K562 (cell line): Measurements from ENCODE around the gene C2CD2L. TPM values are rescaled to one million over a fixed set of nuclear protein-coding genes. Genes with fewer than 3 reads are reported as not detected.

ENCODE experiments used
- COPS2 ChIP-seq: fragments of 450-650 bp; conservative IDR thresholded peaks from 2 replicates; pipeline ENCODE4 v1.6.1; 2016; ENCODE audit warnings: mild to moderate bottlenecking, moderate library complexity
- HDAC3 ChIP-seq: fragments of 450-650 bp; IDR thresholded peaks from 2 replicates; pipeline ENCODE4 v1.6.1; 2018; ENCODE audit warnings: borderline replicate concordance, mild to moderate bottlenecking, moderate library complexity; ENCODE audit not compliant: partially characterized antibody
- ILF3 ChIP-seq: fragments of 450-650 bp; IDR thresholded peaks from 2 replicates; pipeline ENCODE4 v1.6.1; 2018; ENCODE audit warnings: antibody characterized with exemption, mild to moderate bottlenecking, moderate library complexity, borderline replicate concordance
- KDM5B ChIP-seq: fragments of 200-600 bp; sonication (generic); IDR thresholded peaks from 2 replicates; pipeline ENCODE4 v1.6.1; 2012; ENCODE audit warnings: low read depth, mild to moderate bottlenecking, moderate library complexity, low read length, control low read depth, inconsistent platforms; ENCODE audit not compliant: insufficient replicate concordance
- MAFK ChIP-seq: IDR thresholded peaks from 2 replicates; pipeline ENCODE4 v1.6.1; 2011; ENCODE audit warnings: low read length, improper control_type of control experiment
- MGA ChIP-seq: fragments of 450-650 bp; IDR thresholded peaks from 2 replicates; pipeline ENCODE4 v1.6.1; 2016; ENCODE audit warnings: mild to moderate bottlenecking, moderate library complexity
- POLR2A ChIP-seq: fragments of 450-650 bp; conservative IDR thresholded peaks from 2 replicates; pipeline ENCODE4 v1.6.1; 2016
- SLC30A9 ChIP-seq: fragments of 250-450 bp; sonication (Bioruptor Pico); IDR thresholded peaks from 2 replicates; pipeline ENCODE4 v1.8.0; 2022; ENCODE audit warnings: mild to moderate bottlenecking, moderate library complexity
- SP1 ChIP-seq: sonication (generic); formaldehyde crosslinking; IDR thresholded peaks from 2 replicates; pipeline ENCODE4 v1.8.1; 2022; ENCODE audit warnings: mild to moderate bottlenecking, missing genetic modification reagents
- THRB ChIP-seq: fragments of 450-650 bp; formaldehyde crosslinking; conservative IDR thresholded peaks from 2 replicates; pipeline ENCODE4 v1.4.0; 2022; ENCODE audit warnings: mild to moderate bottlenecking, missing genetic modification characterization
- ZNF280B ChIP-seq: fragments of 250-450 bp; sonication (Bioruptor Pico); IDR thresholded peaks from 2 replicates; pipeline ENCODE4 v1.5.1; 2021; ENCODE audit warnings: mild to moderate bottlenecking
- ZNF3 ChIP-seq: fragments of 250-450 bp; sonication (Bioruptor Pico); IDR thresholded peaks from 2 replicates; pipeline ENCODE4 v1.5.0; 2021; ENCODE audit warnings: mild to moderate bottlenecking, moderate library complexity
- ZNF77 ChIP-seq: fragments of 250-450 bp; sonication (Bioruptor Pico); IDR thresholded peaks from 2 replicates; pipeline ENCODE4 v1.5.0; 2020
- polyA plus RNA-seq, 8 experiments: library from polyadenylated mRNA; depleted of rRNA in 4 of 8; stranded (reverse) in 5 of 8; unstranded in 3 of 8; fragments of >200 nt; fragmentation: Nextera tagmentation in 2 of 8; fragmentation: Illumina TruSeq in 1 of 8; extraction: Ambion mirVana in 2 of 8; extraction: Trizol in 1 of 8; gene quantifications; 2 replicates each; pipeline versions ENCODE4 v1.2.1 to v1.2.3, GENCODE V29; 2011 to 2014; ENCODE audit warnings: inconsistent platforms in 1 of 8, missing spikeins in 1 of 8
- total RNA-seq, 7 experiments: library from RNA; depleted of rRNA in 6 of 7; stranded (reverse); fragments of >200 nt in 6 of 7; fragmentation: Illumina TruSeq in 2 of 7; extraction: Trizol in 2 of 7; gene quantifications; 2 replicates each; pipeline versions ENCODE4 v1.2.1 to v1.2.3, GENCODE V29; 2011 to 2021; ENCODE audit warnings: low replicate concordance in 1 of 7

The C2CD2L gene
- total and polyA plus RNA-seq, 9 of the 15 experiments (the other 6 are each of a cell fraction or from before 2014, with no cell fraction given), result 0.66 to 41.2 (median 14.8) TPM

- no peak for TF ChIP-seq THRB
- TF ChIP-seq ILF3, result no peak
- TF ChIP-seq MAFK, result no peak
- no peak for TF ChIP-seq ZNF280B (CRISPR knock-in tag)
- no peak for TF ChIP-seq ZNF3 (CRISPR knock-in tag)
- 0 out of 2 replicates have a peak, but pooled peaks have one; percentile 11 for TF ChIP-seq MGA
- peak; percentile 55 for TF ChIP-seq POLR2A
- peak; percentile 73 for TF ChIP-seq KDM5B
- TF ChIP-seq ZNF77 (CRISPR knock-in tag), result 0 out of 2 replicates have a peak, but pooled peaks have one; percentile 74
- TF ChIP-seq HDAC3, result peak; percentile 40
- TF ChIP-seq SP1, result 0 out of 2 replicates have a peak, but pooled peaks have one; percentile 39
- TF ChIP-seq COPS2, result no peak
- no peak for TF ChIP-seq SLC30A9
Measured at GRCh38 chr11:119092880-119093842, 14.0 kb upstream of the C2CD2L start (continued).
